Muscle layer of duodenum (tissue), 2 donors: ENCODE data around the gene ZNF526.
A peak's percentile ranks its signal among the peaks of the same experiment; 100 is the strongest.

Experiments used
- H3K27ac ChIP-seq: one replicate; pipeline ENCODE4 v1.7.0; 2013; ENCODE audit warnings: mild to moderate bottlenecking, low read length
- H3K27me3 ChIP-seq: one replicate; pipeline ENCODE4 v1.7.0; 2013; ENCODE audit warnings: low read depth, mild to moderate bottlenecking, control low read depth, low read length
- H3K36me3 ChIP-seq, 2 donors: one replicate each; pipeline ENCODE4 v1.7.0; 2013; ENCODE audit warnings: low read length in 2 of 2, control low read depth in 1 of 2, mild to moderate bottlenecking in 1 of 2; ENCODE audit not compliant: insufficient read depth in 2 of 2, control insufficient read depth in 1 of 2
- H3K4me1 ChIP-seq, 2 donors: one replicate each; pipeline ENCODE4 v1.7.0; 2013; ENCODE audit warnings: low read length in 2 of 2, mild to moderate bottlenecking in 2 of 2, control low read depth in 1 of 2, moderate library complexity in 1 of 2; ENCODE audit not compliant: insufficient read depth in 2 of 2, control insufficient read depth in 1 of 2
- H3K4me3 ChIP-seq, 2 donors: one replicate each; pipeline ENCODE4 v1.7.0; 2013; ENCODE audit warnings: low read length in 2 of 2, low read depth in 1 of 2, mild to moderate bottlenecking in 1 of 2
- H3K9me3 ChIP-seq, 2 donors: one replicate each; pipeline ENCODE4 v1.7.0; 2013; ENCODE audit warnings: low read length in 2 of 2, control low read depth in 1 of 2, mild to moderate bottlenecking in 1 of 2; ENCODE audit not compliant: control insufficient read depth in 1 of 2
- donor health status: healthy.

Gene ZNF526

DNA sequence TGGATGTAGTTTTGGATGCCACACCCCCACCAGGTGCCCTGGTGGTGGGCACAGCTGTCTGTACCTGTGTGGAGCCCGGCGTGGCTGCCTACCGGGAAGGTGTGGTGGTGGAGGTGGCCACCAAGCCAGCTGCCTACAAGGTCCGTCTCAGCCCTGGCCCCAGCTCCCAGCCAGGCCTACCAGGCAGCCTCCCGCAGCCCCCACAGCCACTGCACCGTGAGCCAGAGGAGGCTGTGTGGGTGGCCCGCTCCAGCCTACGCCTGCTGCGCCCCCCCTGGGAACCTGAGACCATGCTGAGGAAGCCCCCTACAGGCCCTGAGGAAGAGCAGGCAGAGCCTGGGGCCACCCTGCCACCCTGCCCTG, 52.4 kb downstream of the ZNF526 start:
- Histone ChIP-seq H3K27ac (no peak overlapping the region), H3K36me3 (peaks cover 6 to 46% of the 10 kb centered on the region in 2 donors), H3K4me3 (no peak overlapping the region), H3K27me3 (no peaks in the 10 kb centered on the region), H3K9me3 (no peaks in the 10 kb centered on the region), H3K4me1 (peaks cover 14 to 51% of the 10 kb centered on the region in 2 donors)

DNA sequence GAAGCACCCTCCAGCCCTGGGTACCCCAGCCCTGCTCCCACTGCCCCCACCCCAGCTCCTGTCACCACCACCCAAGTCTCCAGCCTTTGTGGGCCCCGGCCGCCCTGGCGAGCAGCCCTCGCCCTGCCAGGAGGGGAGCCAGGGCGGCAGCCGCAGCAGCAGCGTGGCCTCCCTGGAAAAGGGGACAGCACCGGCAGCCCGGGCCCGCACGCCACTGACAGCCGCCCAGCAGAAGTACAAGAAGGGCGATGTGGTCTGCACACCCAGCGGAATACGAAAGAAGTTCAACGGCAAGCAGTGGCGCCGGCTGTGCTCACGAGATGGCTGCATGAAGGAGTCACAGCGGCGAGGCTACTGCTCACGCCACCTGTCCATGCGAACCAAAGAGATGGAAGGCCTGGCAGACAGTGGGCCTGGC, 52.9 kb downstream of the ZNF526 start:
- Histone ChIP-seq H3K27me3 (no peaks in the 10 kb centered on the region), H3K36me3 (peaks cover 6 to 46% of the 10 kb centered on the region in 2 donors), H3K27ac (no peak overlapping the region), H3K4me1 (peaks cover 19 to 53% of the 10 kb centered on the region in 2 donors), H3K9me3 (no peaks in the 10 kb centered on the region), H3K4me3 (no peak overlapping the region)

DNA sequence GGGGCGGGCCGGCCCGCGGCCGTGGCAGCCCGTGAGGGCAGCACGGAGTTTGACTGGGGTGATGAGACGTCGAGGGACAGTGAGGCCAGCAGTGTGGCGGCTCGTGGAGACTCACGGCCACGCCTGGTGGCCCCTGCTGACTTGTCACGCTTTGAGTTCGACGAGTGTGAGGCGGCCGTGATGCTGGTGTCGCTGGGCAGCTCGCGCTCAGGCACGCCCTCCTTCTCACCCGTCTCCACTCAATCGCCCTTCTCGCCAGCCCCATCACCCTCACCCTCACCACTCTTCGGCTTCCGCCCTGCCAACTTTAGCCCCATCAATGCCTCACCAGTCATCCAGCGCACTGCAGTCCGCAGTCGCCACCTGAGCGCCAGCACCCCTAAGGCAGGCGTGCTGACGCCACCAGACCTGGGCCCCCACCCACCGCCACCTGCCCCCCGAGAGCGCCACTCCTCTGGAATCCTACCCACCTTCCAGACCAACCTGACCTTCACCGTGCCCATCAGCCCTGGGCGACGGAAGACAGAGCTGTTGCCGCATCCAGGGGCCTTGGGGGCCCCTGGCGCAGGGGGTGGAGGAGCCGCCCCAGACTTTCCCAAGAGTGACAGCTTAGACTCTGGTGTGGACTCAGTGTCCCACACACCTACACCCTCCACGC, 53.4 kb downstream of the ZNF526 start:
- Histone ChIP-seq H3K4me1 (peaks cover 24 to 58% of the 10 kb centered on the region in 2 donors), H3K27ac (no peak overlapping the region), H3K36me3 (peaks cover 6 to 44% of the 10 kb centered on the region in 2 donors), H3K4me3 (no peak overlapping the region), H3K27me3 (no peaks in the 10 kb centered on the region), H3K9me3 (no peaks in the 10 kb centered on the region)

DNA sequence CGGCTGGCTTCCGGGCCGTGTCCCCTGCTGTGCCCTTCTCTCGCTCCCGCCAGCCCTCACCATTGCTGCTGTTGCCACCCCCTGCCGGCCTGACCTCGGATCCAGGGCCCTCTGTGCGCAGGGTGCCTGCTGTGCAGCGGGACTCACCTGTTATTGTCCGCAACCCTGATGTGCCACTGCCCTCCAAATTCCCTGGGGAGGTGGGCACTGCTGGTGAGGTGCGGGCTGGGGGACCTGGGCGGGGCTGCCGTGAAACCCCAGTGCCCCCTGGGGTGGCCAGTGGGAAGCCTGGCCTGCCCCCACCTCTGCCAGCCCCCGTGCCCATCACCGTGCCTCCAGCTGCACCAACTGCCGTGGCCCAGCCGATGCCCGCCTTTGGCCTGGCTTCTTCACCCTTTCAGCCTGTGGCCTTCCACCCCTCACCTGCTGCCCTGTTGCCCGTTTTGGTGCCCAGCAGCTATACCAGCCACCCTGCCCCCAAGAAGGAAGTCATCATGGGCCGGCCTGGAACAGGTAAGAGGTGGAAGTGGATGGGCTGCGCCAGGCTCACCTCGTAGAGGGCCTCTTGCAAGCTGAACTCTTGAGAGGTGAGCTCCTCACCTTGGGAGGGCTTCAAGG, 54.1 kb downstream of the ZNF526 start:
- Histone ChIP-seq H3K27ac (no peak overlapping the region), H3K4me1 (peaks cover 31 to 64% of the 10 kb centered on the region in 2 donors)

DNA sequence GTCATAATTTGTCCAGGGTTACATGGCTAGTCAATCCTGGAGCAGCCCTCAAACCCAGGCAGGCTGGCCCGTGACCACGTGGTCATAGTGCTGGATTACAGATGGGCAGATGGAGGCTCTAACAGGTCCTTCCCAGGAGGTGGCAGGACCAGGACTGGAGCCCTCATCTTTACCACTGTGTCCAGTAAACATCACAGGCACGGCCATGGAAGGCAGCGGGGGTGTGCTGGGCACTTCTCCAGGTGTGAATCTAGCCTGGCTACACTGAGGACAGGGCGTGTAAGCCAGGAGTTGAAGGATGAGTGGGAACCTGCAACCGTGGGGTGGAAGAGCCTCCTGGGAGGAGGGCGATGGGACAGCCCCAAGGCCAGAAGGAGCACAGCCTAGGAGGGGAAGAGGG, 55.0 kb downstream of the ZNF526 start:
- no peaks in the 10 kb centered on the region for H3K27me3 ChIP-seq
- no peak overlapping the region for H3K4me3 ChIP-seq
- H3K4me1 ChIP-seq: peaks cover 31 to 65% of the 10 kb centered on the region in 2 donors
- peaks cover 6 to 35% of the 10 kb centered on the region in 2 donors for H3K36me3 ChIP-seq
- no peaks in the 10 kb centered on the region for H3K9me3 ChIP-seq
- no peak overlapping the region for H3K27ac ChIP-seq

More for the DNA sequence above, 54.1 kb downstream of the ZNF526 start:
- no peaks in the 10 kb centered on the region for H3K9me3 ChIP-seq
- H3K4me3 ChIP-seq: no peak overlapping the region
- no peaks in the 10 kb centered on the region for H3K27me3 ChIP-seq
- H3K36me3 ChIP-seq: peaks cover 6 to 43% of the 10 kb centered on the region in 2 donors

DNA sequence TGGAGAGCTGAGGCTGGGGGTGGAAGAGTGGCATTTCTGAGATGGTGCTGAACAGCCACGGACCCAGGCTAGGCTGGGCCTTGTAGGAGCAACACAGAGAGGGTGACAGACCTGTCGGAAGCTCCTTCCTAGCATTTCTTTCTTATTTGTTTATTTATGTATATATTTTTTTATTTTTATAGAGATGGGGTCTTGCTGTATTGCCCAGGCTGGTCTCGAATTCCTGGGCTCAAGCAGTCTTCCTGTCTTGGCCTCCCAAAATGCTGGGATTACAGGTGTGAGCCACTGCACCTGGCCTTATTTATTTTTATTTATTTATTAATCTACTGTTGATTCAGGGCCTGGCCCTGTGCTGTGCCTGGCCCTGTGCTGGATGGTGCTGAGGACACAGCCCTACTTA, 55.4 kb downstream of the ZNF526 start:
- no peaks in the 10 kb centered on the region for H3K27me3 ChIP-seq
- H3K4me1 ChIP-seq: peaks cover 30 to 61% of the 10 kb centered on the region in 2 donors
- H3K4me3 ChIP-seq: no peak overlapping the region
- H3K9me3 ChIP-seq: no peaks in the 10 kb centered on the region
- H3K36me3 ChIP-seq: peaks cover 6 to 31% of the 10 kb centered on the region in 2 donors
- H3K27ac ChIP-seq: no peak overlapping the region

DNA sequence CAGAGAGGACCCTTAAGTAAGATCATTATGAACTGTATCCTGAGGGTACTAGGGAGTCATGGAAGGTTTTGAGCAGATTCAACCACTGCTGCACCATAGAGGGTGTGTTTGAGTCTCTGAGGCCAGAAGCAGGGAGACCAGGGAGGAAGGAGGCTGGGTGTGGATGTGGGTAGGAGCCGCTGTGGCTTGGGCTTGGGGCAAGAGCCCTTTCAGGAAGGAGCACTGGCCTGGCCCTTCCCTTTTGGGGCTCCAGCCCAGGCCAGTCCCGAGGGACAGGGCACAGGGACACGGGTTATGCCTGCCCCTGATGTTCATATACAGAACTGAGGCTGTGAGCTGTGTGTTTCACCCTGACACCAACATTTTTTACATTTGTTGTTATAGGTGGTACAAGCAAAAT, 56.2 kb downstream of the ZNF526 start:
- Histone ChIP-seq H3K9me3 (no peaks in the 10 kb centered on the region), H3K27ac (peak overlapping the region; percentile 56), H3K27me3 (no peaks in the 10 kb centered on the region), H3K36me3 (peaks cover 6 to 34% of the 10 kb centered on the region in 2 donors), H3K4me1 (peaks cover 28 to 56% of the 10 kb centered on the region in 2 donors), H3K4me3 (no peak overlapping the region)

DNA sequence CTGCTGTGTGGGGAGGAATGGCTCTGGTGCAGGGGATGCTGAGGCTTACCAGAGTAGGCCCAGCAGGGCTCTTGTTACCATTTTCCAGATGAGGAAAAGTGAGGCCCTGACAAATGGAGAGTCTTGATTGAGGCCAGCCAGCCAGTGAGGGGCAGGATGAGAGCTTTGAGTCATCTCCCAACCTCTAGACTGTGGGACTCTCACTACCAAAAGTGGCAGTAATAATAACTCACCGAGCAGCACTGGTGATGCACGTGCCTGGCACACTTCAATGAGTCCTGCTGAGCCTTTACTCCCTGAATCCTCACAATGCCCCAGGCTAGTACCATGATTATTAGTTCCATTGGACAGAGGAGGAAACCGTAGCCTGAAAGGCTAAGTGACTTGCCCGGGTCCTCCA, 56.7 kb downstream of the ZNF526 start:
- H3K27me3 ChIP-seq: no peaks in the 10 kb centered on the region
- H3K4me1 ChIP-seq: peaks cover 32 to 58% of the 10 kb centered on the region in 2 donors
- H3K27ac ChIP-seq: peak overlapping the region; percentile 56
- H3K9me3 ChIP-seq: no peaks in the 10 kb centered on the region
- peaks cover 6 to 36% of the 10 kb centered on the region in 2 donors for H3K36me3 ChIP-seq
- no peak overlapping the region for H3K4me3 ChIP-seq
